ENCODE measurements around the gene LRRC56.

LRRC56 gene

DNA sequence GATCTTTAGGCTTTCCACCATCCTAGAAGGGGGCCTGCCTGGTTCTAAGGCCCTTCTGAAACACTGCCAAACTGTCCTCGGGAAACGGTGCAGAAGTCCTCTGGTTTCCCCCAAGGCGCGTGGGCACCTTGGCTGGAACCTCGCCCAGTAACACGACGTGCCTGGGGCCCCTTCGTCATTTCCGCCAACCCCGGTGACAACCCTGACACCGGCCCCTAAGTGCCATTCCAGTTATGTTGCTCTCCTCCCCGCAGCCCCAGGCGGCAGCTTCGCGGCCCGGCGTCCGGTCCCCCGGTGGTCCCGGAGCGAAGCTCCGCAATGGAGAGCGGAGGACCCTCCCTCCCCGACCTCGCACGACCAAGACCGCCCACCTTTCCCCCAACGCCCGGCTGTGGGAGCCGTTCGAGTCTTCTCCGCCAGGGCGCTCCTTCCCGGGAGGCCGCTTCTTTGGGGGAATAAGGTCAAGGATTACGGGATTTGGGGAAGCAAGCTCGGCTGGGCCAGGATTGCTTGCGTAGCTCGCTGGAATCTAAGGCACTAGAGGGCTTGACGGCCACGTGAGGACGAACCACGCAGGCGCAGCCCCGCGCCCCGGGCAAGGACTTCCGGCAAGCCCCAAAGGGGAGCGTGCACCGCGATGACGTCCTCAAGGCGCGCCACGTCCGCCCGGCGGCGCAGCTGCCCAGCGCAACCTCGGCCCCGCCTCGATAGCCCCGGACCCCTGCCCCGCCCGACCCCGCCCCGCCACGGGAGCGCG is 30.9 kb upstream of the LRRC56 start:
- H3K4me3 ChIP-seq (ENCODE audit: low read depth, low read length): peak overlapping the region; percentile 93
- DNase-seq (ENCODE audit: low read depth): peak; percentile 99
- no peak for TF ChIP-seq CTCF (conservative IDR thresholded peaks at IDR 0.05; ENCODE audit: low read depth, low read length)

- TF ChIP-seq CTCF (conservative IDR thresholded peaks at IDR 0.05; ENCODE audit: low read depth, low read length): no peak
- DNase-seq (ENCODE audit: low read depth): peak; percentile 97
- peak within 1 kb of the TSS; percentile 93 for H3K4me3 ChIP-seq (ENCODE audit: low read depth, low read length)
These were observed 30.2 kb upstream of the LRRC56 start, which contains the start of gene RNH1 for GRCh38 chr11:506995-507726. TSS of gene RNH1 (minus strand) at chr11:507242. CDS start at chr11:502162, 5,080 bp downstream.

DNA sequence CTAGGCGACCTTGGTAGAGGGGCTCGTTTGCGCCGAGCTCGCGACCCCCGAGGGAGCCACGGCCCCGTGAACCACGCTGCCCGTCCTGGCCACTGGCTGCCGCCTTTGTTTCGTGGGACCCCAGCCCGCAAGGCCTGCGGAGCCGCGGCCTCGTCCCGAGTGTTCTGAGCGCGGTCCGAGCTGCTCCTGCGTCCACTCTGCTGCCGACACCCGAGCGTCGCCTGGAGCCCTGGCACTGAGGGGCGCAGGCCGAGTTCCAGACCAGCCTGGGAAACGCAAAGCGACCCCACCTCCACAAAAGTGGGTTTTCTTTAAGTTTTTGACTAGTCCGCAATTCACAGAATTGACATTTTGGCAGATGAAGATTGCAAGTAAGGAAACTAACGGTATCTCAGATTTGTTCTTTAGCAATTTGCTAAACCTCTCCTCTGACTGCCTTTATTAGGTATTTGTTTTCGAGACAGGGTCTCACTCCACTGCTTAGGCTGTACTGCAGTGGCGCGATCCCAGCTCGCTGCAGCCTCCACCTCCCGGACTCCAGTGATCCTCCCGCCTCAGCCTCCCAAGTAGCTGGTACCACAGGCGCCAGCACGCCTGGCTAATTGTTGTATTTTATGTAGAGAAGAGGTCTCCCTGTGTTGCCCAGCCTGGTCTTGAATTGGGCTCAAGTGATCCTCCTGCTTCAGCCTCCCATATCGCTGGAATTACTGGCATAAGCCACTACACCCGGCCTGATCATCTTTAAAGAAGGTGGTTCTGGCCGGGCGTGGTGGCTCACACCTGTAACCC is 29.4 kb upstream of the LRRC56 start:
- no peak for TF ChIP-seq CTCF (conservative IDR thresholded peaks at IDR 0.05; ENCODE audit: low read depth, low read length)
- DNase-seq (ENCODE audit: low read depth): no peak
- H3K4me3 ChIP-seq (ENCODE audit: low read depth, low read length): peak overlapping the region; percentile 66

- no peak overlapping the region for H3K4me3 ChIP-seq (ENCODE audit: low read depth, low read length)
- no peak for DNase-seq (ENCODE audit: low read depth)
- no peak for TF ChIP-seq CTCF (conservative IDR thresholded peaks at IDR 0.05; ENCODE audit: low read depth, low read length)
These were observed 28.4 kb upstream of the LRRC56 start for GRCh38 chr11:508956-509355.

DNA sequence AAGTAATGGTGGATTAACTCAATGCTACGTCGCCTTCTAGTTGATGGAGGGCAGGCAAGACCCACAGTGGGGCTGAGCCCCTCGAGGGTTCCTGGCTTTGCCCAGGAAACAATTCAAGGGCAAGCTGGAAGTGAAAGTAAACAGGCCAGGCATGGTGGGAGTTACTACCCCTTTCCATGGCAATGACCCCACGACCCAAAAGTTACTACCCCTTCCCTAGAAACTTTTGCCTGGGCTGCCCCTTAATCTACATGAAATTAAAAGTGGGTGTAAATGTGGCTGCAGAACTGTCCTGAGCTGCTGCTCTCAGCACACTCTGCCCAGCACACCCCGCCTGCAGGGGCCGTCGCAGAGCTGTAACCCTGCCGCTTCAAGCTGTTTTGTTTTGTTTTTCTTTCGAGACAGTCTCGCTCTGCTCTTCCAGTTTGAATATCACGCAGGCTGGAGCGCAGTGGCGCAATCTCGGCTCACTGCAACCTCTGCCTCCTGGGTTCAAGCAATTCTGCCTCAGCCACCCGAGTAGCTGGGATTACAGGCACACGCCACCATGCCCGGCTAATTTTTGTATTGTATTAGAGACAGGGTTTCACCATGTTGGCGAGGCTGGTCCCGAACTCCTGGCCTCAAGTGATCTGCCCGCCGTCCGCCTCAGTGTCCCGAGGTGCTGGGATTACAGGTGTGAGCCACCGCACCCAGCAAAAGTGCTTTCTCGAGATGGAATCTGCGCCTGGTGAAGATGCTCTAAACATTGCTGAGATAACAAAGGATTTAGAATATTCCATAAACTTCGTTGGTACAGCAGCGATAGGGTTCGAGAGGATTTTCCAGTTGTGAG is 24.3 kb upstream of the LRRC56 start:
- DNase-seq (ENCODE audit: low read depth): no peak
- TF ChIP-seq CTCF (conservative IDR thresholded peaks at IDR 0.05; ENCODE audit: low read depth, low read length): no peak
- no peak overlapping the region for H3K4me3 ChIP-seq (ENCODE audit: low read depth, low read length)

- H3K4me3 ChIP-seq (ENCODE audit: low read depth, low read length): no peak overlapping the region
- DNase-seq (ENCODE audit: low read depth): no peak
- TF ChIP-seq CTCF (conservative IDR thresholded peaks at IDR 0.05; ENCODE audit: low read depth, low read length): no peak
These were observed 22.7 kb upstream of the LRRC56 start for GRCh38 chr11:514606-515005.
